AG09319 (cell line): Measurements from ENCODE around the gene MAN2A1.

Experiments used
- DNase-seq: peaks from one replicate; pipeline ENCODE4 v3.0.0-alpha.2; 2010; ENCODE audit warnings: low read depth; ENCODE audit errors: extremely low read depth
- TF ChIP-seq, protein P1 (sequence below): IDR thresholded peaks from 2 replicates; pipeline ENCODE4 v1.5.1; 2011; ENCODE audit warnings: low read depth, mild to moderate bottlenecking, inconsistent platforms, low read length, moderate library complexity

MAN2A1 gene

DNA sequence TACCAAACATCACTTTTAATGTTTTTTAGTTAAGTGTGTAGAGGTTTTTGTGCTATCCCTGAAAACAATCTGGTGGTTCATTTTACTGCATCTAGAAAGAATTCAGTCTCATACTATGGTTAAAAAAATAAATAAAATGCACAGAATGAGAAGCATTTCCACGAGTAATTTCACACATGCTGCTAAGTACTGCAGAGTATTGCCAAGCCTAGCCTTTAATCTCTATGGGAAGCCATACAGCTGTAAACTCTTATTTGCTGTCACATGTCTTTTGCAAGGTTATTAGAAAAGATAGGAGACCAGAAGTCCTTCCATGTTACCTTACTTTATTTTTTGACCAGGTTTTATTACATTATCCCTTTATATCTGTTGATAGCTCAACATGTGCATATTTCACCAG, 37.6 kb upstream of the MAN2A1 start:
- DNase-seq: no peak
- TF ChIP-seq, protein P1, sequence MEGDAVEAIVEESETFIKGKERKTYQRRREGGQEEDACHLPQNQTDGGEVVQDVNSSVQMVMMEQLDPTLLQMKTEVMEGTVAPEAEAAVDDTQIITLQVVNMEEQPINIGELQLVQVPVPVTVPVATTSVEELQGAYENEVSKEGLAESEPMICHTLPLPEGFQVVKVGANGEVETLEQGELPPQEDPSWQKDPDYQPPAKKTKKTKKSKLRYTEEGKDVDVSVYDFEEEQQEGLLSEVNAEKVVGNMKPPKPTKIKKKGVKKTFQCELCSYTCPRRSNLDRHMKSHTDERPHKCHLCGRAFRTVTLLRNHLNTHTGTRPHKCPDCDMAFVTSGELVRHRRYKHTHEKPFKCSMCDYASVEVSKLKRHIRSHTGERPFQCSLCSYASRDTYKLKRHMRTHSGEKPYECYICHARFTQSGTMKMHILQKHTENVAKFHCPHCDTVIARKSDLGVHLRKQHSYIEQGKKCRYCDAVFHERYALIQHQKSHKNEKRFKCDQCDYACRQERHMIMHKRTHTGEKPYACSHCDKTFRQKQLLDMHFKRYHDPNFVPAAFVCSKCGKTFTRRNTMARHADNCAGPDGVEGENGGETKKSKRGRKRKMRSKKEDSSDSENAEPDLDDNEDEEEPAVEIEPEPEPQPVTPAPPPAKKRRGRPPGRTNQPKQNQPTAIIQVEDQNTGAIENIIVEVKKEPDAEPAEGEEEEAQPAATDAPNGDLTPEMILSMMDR: no peak

DNA sequence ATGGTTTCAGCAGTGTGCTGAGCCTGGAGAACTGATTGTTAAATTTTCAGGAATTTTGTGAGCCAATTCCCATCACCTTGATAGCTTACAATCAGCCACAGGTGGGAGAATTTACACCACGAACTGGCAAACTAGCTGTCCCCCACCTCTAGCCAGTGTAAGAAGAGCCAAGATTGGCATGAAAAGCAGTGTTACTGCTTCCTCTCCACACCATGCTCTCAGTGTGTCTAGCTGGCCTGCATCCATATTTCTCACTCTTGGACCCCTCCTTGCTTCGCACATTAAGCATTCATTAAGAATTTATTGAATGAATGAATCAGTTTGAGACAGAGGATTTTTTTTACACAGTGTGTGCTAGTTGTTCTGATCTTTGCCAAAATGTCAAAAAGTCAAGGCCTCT, 36.7 kb upstream of the MAN2A1 start:
- no peak for DNase-seq
- TF ChIP-seq, protein P1: no peak

DNA sequence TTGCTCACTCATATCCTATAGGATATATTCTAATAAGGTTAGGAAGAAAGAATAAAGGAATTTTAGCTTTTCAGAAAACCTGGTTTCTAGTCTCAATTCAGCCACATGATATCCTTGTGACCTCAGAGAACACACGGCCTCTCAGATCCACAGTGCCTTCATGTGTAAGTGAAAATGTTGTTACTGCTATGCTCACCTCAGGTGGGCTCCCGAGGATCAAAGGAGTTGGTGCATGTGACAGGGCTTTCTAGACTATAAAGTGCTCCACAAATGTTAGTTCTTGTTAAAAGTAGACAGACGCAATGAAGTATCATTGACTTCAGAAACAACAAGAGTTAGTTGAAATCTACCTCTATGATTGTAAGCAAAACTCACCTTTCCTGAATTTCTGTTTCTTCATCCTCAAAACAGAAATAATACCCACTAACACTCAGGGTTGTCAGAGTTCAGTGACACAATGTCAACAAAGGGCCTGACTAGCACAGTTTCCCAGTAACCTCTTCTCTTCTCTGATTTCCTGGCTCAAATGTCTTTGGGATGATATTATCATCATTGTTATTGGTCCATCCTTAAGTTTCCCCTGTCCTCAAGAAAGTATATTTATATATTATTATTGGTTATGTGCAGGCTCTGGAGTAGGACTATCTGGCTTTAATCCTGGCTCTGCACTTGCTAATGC, 36.0 kb upstream of the MAN2A1 start:
- TF ChIP-seq, protein P1: no peak
- DNase-seq: no peak

DNA sequence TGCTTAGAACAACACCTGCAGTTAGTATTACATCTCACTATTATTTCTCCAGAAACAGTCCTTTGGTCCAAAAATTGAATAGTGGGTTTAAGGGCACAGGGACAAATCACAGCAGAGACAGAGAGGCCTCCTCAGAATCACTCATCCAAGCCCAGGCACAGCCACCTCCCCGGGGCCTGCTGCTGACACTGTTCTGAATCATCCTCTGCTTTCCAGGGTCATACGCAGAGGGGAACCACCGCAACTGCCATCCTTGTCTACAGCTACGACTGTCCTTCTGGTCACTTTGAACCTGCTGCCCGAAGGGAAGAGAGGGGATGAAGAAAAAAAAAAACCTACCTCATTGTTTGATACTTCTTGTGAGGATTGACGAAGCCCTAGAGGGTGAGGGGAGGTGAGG, 35.3 kb upstream of the MAN2A1 start:
- DNase-seq: no peak
- TF ChIP-seq, protein P1: no peak

DNA sequence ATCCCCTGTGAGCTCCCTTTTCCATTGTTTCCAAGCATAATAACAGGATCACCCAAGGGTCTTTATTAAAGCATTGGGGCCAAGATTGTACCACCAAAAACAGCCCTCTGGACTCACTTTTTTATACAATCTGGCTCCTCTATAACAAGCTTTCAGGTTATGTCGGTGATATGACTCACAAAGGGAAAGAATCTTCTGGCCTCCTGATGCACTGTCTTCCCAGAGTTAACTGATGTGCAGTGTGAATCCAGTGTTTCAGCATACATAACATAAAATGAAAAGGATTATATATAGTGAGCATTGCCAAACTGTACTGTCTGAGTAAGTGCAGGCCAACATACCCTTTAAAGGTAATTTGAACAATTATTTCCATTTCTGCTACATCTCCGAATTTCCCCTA, 33.9 kb upstream of the MAN2A1 start:
- TF ChIP-seq, protein P1: no peak
- no peak for DNase-seq

DNA sequence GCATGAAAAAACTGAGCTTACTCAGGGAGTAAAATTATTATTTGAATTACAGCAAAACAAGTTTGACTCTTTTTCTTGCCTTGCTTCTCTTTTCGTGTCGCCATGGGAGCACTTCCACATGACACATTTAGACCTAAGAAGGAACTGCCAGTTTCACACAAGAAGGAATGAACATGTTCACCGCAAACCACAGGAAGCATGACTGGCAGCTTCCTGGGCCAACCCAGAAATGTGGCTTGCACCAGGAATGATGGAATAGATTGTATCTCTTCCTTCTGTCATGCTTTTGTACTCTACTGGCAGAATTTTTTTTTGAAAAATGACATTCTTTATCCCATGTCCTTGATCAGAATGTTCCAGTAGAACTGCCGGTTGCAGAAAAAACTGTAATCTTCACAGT, 32.9 kb upstream of the MAN2A1 start:
- peak; percentile 14 for DNase-seq
- TF ChIP-seq, protein P1: no peak

DNA sequence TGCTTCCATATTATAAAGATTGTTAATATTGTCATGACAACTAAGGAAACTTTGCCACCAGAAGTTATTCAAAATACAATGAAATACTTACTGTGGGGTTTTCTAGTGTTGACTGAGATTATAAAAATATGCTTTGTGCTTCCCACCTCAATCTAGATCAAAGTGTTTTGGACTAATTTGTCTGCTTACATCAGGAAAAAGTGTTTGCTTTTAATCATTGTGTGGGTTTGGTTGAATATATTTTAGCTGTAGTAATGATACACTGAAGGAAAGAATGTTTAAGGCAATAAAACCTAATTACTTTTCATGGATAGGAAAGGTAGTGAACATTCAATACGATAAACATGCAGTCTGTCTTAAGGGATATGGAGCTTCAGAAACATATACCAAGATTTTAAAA, 29.8 kb upstream of the MAN2A1 start:
- TF ChIP-seq, protein P1: no peak
- DNase-seq: no peak
